ENCODE measurements around the gene PXMP4.

GRCh38 chr20:33728463-33728862 lies 8.4 kb upstream of the PXMP4 start:
- TF ChIP-seq FOXP2 (optimal IDR thresholded peaks at IDR 0.05; ENCODE audit: control extremely low read depth, extremely low read length, insufficient read depth) (no peak), POLR2AphosphoS5 (IDR thresholded peaks at IDR 0.05; ENCODE audit: borderline replicate concordance, low read depth, low read length) (no peak), EZH2 (IDR thresholded peaks at IDR 0.05) (no peak)
